GM12892 (cell line): Measurements from ENCODE around the gene DNAL1.

Experiments used
- POLR2A ChIP-seq: IDR thresholded peaks from 2 replicates; pipeline ENCODE4 v1.6.1; 2011; ENCODE audit warnings: low read depth, low read length, control low read depth
- POLR2AphosphoS5 ChIP-seq: IDR thresholded peaks from 2 replicates; pipeline ENCODE4 v1.6.1; 2011; ENCODE audit warnings: low read depth, low read length, control low read depth
- TAF1 ChIP-seq: IDR thresholded peaks from 2 replicates; pipeline ENCODE4 v1.6.1; 2011; ENCODE audit warnings: low read depth, mild to moderate bottlenecking, control low read depth, low read length, borderline replicate concordance

- TF ChIP-seq POLR2AphosphoS5 = no peak
- no peak for TF ChIP-seq TAF1
- TF ChIP-seq POLR2A = no peak; the same call in 1 of the 2 replicates
These were observed 84.9 kb downstream of the DNAL1 start for GRCh38 chr14:73729556-73730265.
